Panc1 (cell line): ENCODE data around the gene CACNA1C. TPM values are rescaled to one million over a fixed set of nuclear protein-coding genes. Genes with fewer than 3 reads are reported as not detected.

Source experiments
- ATAC-seq: fragments of 200-7000 bp; cut with Tn5 transposase; 2 replicates; pipeline ENCODE4 v1.9.1; 2020; ENCODE audit warnings: mild to moderate bottlenecking, moderate library complexity
- BruUV-seq: library from RNA; stranded (reverse); fragments of 400-500 nt; replicated peaks from 2 replicates; lab custom pipeline; 2021; lab: Mats Ljungman, UMichigan
- CTCF ChIA-PET: fragments of 300-600 bp; sonication (Branson Sonifier 250); formaldehyde crosslinking; loops from one replicate; lab custom pipeline; 2022; ENCODE audit warnings: antibody characterized with exemption; lab: Charles Lee
- POLR2A ChIA-PET: fragments of 300-600 bp; sonication (Branson Sonifier 250); formaldehyde crosslinking; loops from one replicate; lab custom pipeline; 2022; ENCODE audit warnings: antibody characterized with exemption; lab: Charles Lee
- DNase-seq: peaks from one replicate; pipeline ENCODE4 v3.0.0-alpha.2; 2010; ENCODE audit warnings: low read depth, low spot score
- H3K27ac ChIP-seq: 2 replicates; pipeline ENCODE4 v1.5.1; 2011; ENCODE audit warnings: mild to moderate bottlenecking, low read length, inconsistent platforms
- H3K27me3 ChIP-seq: fragments of 200-500 bp; sonication (Bioruptor generic); 2 replicates; pipeline ENCODE4 v1.6.0; 2014; ENCODE audit warnings: low read length, inconsistent platforms; ENCODE audit not compliant: control insufficient read depth, insufficient read depth
- H3K36me3 ChIP-seq: fragments of 200-500 bp; sonication (Bioruptor generic); 2 replicates; pipeline ENCODE4 v1.5.1; 2014; ENCODE audit warnings: inconsistent platforms, mild to moderate bottlenecking, low read length, moderate library complexity; ENCODE audit not compliant: control insufficient read depth, insufficient read depth
- H3K4me1 ChIP-seq: 2 replicates; pipeline ENCODE4 v1.5.1; 2011; ENCODE audit warnings: inconsistent platforms, mild to moderate bottlenecking, low read length, moderate library complexity; ENCODE audit not compliant: control insufficient read depth, insufficient read depth
- H3K4me3 ChIP-seq, 2 experiments: 2 replicates each; pipeline ENCODE4 v1.5.1; 2011 to 2012; ENCODE audit warnings: low read depth in 2 of 2, low read length in 2 of 2, mild to moderate bottlenecking in 2 of 2, inconsistent platforms in 1 of 2, moderate library complexity in 1 of 2
- H3K9me3 ChIP-seq: fragments of 200-500 bp; sonication (Bioruptor generic); 2 replicates; pipeline ENCODE4 v1.5.1; 2014; ENCODE audit warnings: low read depth, mild to moderate bottlenecking, inconsistent platforms, low read length, moderate library complexity; ENCODE audit not compliant: control insufficient read depth, insufficient read depth
- CTCF ChIP-seq: fragments of 450-650 bp; IDR thresholded peaks from 2 replicates; pipeline ENCODE4 v1.5.1; 2017; ENCODE audit warnings: mild to moderate bottlenecking
- POLR2AphosphoS5 ChIP-seq: IDR thresholded peaks from 2 replicates; pipeline ENCODE4 v1.6.1; 2012; ENCODE audit warnings: mild to moderate bottlenecking, low read depth, low read length, moderate library complexity
- SIN3A ChIP-seq: IDR thresholded peaks from 2 replicates; pipeline ENCODE4 v1.6.1; 2012; ENCODE audit warnings: low read depth, mild to moderate bottlenecking, low read length, moderate library complexity, borderline replicate concordance; ENCODE audit not compliant: insufficient read depth
- TCF7L2 ChIP-seq: IDR thresholded peaks from 2 replicates; pipeline ENCODE4 v1.6.1; 2011; ENCODE audit warnings: mild to moderate bottlenecking, low read depth, low read length, inconsistent platforms
- in situ Hi-C: cut with HindIII; loops from 2 replicates; pipeline ENCODE4 v1.10.0; 2016; ENCODE audit warnings: low sequenced_read_pairs, low pct_unique_long_range_greater_than_20kb
- intact Hi-C: fragments of 100-400 bp; cut with micrococcal nuclease; formaldehyde crosslinking; loops from one replicate; pipeline ENCODE4 v1.10.0; 2022; ENCODE audit not compliant: unreplicated experiment
- total RNA-seq: library from RNA; stranded (reverse); gene quantifications from one replicate; pipeline ENCODE4 v1.2.1, GENCODE V29; 2021; ENCODE audit not compliant: unreplicated experiment
- TF ChIP-seq, protein P1 (sequence below), 2 experiments: IDR thresholded peaks; 2 replicates each; pipeline ENCODE4 v1.6.1; 2011 to 2012; ENCODE audit warnings: low read depth in 2 of 2, control low read depth in 1 of 2, low read length in 1 of 2, mild to moderate bottlenecking in 1 of 2, moderate library complexity in 1 of 2; ENCODE audit not compliant: insufficient read depth in 1 of 2

Gene CACNA1C
- total RNA-seq, 1 experiment from 2014 or later, result 0.03 TPM

GRCh38 chr12:2401040-2401439, 348.3 kb downstream of the CACNA1C start:
- no peak overlapping the region for H3K4me3 ChIP-seq
- DNase-seq (no peak), ATAC-seq (no peak)
- ChIA-PET POLR2A (no interaction called here), CTCF (no interaction called here)
- BruUV-seq, result no TSS peak
- in situ Hi-C loops (no loop called here), intact Hi-C loops (no loop called here)
- H3K27ac ChIP-seq, result no peak overlapping the region
- H3K4me1 ChIP-seq, result no peaks in the 10 kb centered on the region
- no peaks in the 10 kb centered on the region for H3K9me3 ChIP-seq
- TF ChIP-seq SIN3A (no peak), CTCF (no peak), POLR2AphosphoS5 (no peak), TCF7L2 (no peak)
- TF ChIP-seq, protein P1, sequence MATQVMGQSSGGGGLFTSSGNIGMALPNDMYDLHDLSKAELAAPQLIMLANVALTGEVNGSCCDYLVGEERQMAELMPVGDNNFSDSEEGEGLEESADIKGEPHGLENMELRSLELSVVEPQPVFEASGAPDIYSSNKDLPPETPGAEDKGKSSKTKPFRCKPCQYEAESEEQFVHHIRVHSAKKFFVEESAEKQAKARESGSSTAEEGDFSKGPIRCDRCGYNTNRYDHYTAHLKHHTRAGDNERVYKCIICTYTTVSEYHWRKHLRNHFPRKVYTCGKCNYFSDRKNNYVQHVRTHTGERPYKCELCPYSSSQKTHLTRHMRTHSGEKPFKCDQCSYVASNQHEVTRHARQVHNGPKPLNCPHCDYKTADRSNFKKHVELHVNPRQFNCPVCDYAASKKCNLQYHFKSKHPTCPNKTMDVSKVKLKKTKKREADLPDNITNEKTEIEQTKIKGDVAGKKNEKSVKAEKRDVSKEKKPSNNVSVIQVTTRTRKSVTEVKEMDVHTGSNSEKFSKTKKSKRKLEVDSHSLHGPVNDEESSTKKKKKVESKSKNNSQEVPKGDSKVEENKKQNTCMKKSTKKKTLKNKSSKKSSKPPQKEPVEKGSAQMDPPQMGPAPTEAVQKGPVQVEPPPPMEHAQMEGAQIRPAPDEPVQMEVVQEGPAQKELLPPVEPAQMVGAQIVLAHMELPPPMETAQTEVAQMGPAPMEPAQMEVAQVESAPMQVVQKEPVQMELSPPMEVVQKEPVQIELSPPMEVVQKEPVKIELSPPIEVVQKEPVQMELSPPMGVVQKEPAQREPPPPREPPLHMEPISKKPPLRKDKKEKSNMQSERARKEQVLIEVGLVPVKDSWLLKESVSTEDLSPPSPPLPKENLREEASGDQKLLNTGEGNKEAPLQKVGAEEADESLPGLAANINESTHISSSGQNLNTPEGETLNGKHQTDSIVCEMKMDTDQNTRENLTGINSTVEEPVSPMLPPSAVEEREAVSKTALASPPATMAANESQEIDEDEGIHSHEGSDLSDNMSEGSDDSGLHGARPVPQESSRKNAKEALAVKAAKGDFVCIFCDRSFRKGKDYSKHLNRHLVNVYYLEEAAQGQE (IDR thresholded peaks at IDR 0.05; ENCODE audit: insufficient read depth in 1 of 2, low read depth in 2 of 2, low read length in 1 of 2), result no peak
- no peaks in the 10 kb centered on the region; the same call in 1 of the 2 replicates for H3K27me3 ChIP-seq
- no peaks in the 10 kb centered on the region for H3K36me3 ChIP-seq

DNA sequence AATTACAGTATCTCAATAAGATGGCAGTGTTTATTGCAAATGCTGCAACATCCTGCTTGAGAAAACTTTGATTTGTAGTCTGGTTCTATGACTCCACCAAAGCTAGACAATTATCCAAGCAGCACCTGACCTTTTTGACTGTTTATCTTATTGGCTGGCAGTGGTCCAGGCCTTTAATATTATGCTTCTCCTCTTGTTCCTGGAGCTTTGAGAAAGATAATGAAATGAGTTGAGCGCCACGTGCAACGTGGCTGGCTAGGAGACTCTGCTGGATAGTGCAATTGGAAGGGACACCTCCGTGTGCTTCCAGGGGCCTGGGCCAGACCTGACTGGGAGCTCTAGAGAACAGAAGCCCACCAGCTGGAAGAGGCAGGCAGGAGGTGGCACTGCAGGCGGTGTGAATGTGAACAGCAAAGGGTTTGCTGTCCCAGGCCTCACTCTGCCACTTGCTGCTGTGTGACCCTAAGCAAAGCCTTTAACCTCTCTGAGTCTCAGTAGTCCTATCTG, 349.3 kb downstream of the CACNA1C start:
- no peak for ATAC-seq
- Histone ChIP-seq H3K4me3 (no peak overlapping the region), H3K27ac (no peak overlapping the region), H3K27me3 (no peaks in the 10 kb centered on the region; the same call in 1 of the 2 replicates), H3K36me3 (no peaks in the 10 kb centered on the region), H3K4me1 (no peaks in the 10 kb centered on the region), H3K9me3 (no peaks in the 10 kb centered on the region)
- ChIA-PET CTCF (no interaction called here), POLR2A (no interaction called here)
- no peak for DNase-seq
- intact Hi-C loops (no loop called here), in situ Hi-C loops (no loop called here)
- no TSS peak for BruUV-seq
- TF ChIP-seq POLR2AphosphoS5, result no peak
- no peak for TF ChIP-seq TCF7L2
- TF ChIP-seq, protein P1 (IDR thresholded peaks at IDR 0.05; ENCODE audit: insufficient read depth in 1 of 2, low read depth in 2 of 2, low read length in 1 of 2), result no peak
